Mesenchymal stem cell (in vitro differentiated cells and primary cell): ENCODE data around the gene IL1RAP.

Source experiments
- DNase-seq: peaks from one replicate; pipeline ENCODE4 v3.0.0-alpha.2; 2013
- H2AFZ ChIP-seq: one replicate; pipeline ENCODE4 v1.6.1; 2013; ENCODE audit warnings: low read depth, mild to moderate bottlenecking, control low read depth, inconsistent platforms, low read length, moderate library complexity
- H2AK5ac ChIP-seq: 2 replicates; pipeline ENCODE4 v1.6.1; 2013; ENCODE audit warnings: low read length, moderate library complexity, mild to moderate bottlenecking, inconsistent platforms; ENCODE audit not compliant: severe bottlenecking
- H2BK120ac ChIP-seq: one replicate; pipeline ENCODE4 v1.6.1; 2013; ENCODE audit warnings: low read depth, mild to moderate bottlenecking, inconsistent platforms, low read length, moderate library complexity
- H2BK12ac ChIP-seq, 2 experiments: one replicate each; pipeline ENCODE4 v1.6.1; 2013; ENCODE audit warnings: inconsistent platforms in 2 of 2, low read length in 2 of 2, mild to moderate bottlenecking in 2 of 2, moderate library complexity in 2 of 2, control low read depth in 1 of 2
- H2BK15ac ChIP-seq: one replicate; pipeline ENCODE4 v1.6.1; 2013; ENCODE audit warnings: mild to moderate bottlenecking, low read depth, inconsistent platforms; ENCODE audit not compliant: poor library complexity, severe bottlenecking
- H2BK5ac ChIP-seq: 2 replicates; pipeline ENCODE4 v1.6.1; 2013; ENCODE audit warnings: low read depth, mild to moderate bottlenecking, low read length, control low read depth, inconsistent platforms; ENCODE audit not compliant: poor library complexity, severe bottlenecking
- H3K14ac ChIP-seq, 2 experiments: one replicate each; pipeline ENCODE4 v1.6.1; 2013; ENCODE audit warnings: inconsistent platforms in 2 of 2, low read length in 2 of 2, control low read depth in 1 of 2, mild to moderate bottlenecking in 1 of 2, moderate library complexity in 1 of 2
- H3K18ac ChIP-seq, 2 experiments: one replicate each; pipeline ENCODE4 v1.6.1; 2013; ENCODE audit warnings: inconsistent platforms in 2 of 2, low read length in 2 of 2, control low read depth in 1 of 2, low read depth in 1 of 2, mild to moderate bottlenecking in 1 of 2
- H3K23ac ChIP-seq, 2 experiments: one replicate each; pipeline ENCODE4 v1.6.1; 2013; ENCODE audit warnings: inconsistent platforms in 2 of 2, low read length in 2 of 2, mild to moderate bottlenecking in 2 of 2, moderate library complexity in 2 of 2, control low read depth in 1 of 2
- H3K27ac ChIP-seq: 2 replicates; pipeline ENCODE4 v1.5.1; 2013; ENCODE audit warnings: mild to moderate bottlenecking, moderate library complexity, low read length, control low read depth, inconsistent platforms; ENCODE audit not compliant: poor library complexity, severe bottlenecking
- H3K27me3 ChIP-seq, 2 experiments: 2 replicates each; pipeline versions ENCODE4 v1.6.1 to v1.7.0; 2013; ENCODE audit warnings: low read length in 2 of 2, mild to moderate bottlenecking in 2 of 2, moderate library complexity in 2 of 2, control low read depth in 1 of 2, inconsistent platforms in 1 of 2; ENCODE audit not compliant: control insufficient read depth in 1 of 2, insufficient read depth in 1 of 2
- H3K36me3 ChIP-seq, 2 experiments: 2 replicates each; pipeline versions ENCODE4 v1.6.1 to v1.7.0; 2013; ENCODE audit warnings: low read length in 2 of 2, control low read depth in 1 of 2, inconsistent platforms in 1 of 2, low read depth in 1 of 2, mild to moderate bottlenecking in 1 of 2; ENCODE audit not compliant: insufficient read depth in 2 of 2, control insufficient read depth in 1 of 2
- H3K4ac ChIP-seq, 2 experiments: one replicate each; pipeline ENCODE4 v1.6.1; 2013; ENCODE audit warnings: inconsistent platforms in 2 of 2, low read length in 2 of 2, mild to moderate bottlenecking in 2 of 2, moderate library complexity in 2 of 2, control low read depth in 1 of 2, low read depth in 1 of 2
- H3K4me1 ChIP-seq: 2 replicates; pipeline ENCODE4 v1.6.1; 2013; ENCODE audit warnings: low read depth, low read length, control low read depth; ENCODE audit not compliant: control insufficient read depth, insufficient read depth
- H3K4me2 ChIP-seq: 2 replicates; pipeline ENCODE4 v1.6.1; 2013; ENCODE audit warnings: low read length, mild to moderate bottlenecking, inconsistent platforms; ENCODE audit not compliant: poor library complexity, severe bottlenecking
- H3K4me3 ChIP-seq, 2 experiments: 2 replicates each; pipeline versions ENCODE4 v1.5.1 to v1.7.0; 2013; ENCODE audit warnings: low read length in 2 of 2, mild to moderate bottlenecking in 2 of 2, control low read depth in 1 of 2, low read depth in 1 of 2; ENCODE audit not compliant: insufficient read depth in 1 of 2
- H3K79me1 ChIP-seq: replicated peaks from 2 replicates; pipeline ENCODE4 v1.6.1; 2013; ENCODE audit warnings: mild to moderate bottlenecking, control low read depth, low read length, inconsistent platforms; ENCODE audit not compliant: poor library complexity, severe bottlenecking
- H3K9ac ChIP-seq: 2 replicates; pipeline ENCODE4 v1.7.0; 2013; ENCODE audit warnings: mild to moderate bottlenecking, low read length, moderate library complexity
- H3K9me3 ChIP-seq: 2 replicates; pipeline ENCODE4 v1.7.0; 2013; ENCODE audit warnings: mild to moderate bottlenecking, low read length; ENCODE audit not compliant: control insufficient read depth
- H4K8ac ChIP-seq: one replicate; pipeline ENCODE4 v1.6.1; 2013; ENCODE audit warnings: inconsistent platforms, mild to moderate bottlenecking, low read length, moderate library complexity
- H4K91ac ChIP-seq: one replicate; pipeline ENCODE4 v1.6.1; 2013; ENCODE audit warnings: mild to moderate bottlenecking, low read length, inconsistent platforms
- WGBS: methylation state at CpG from one replicate; pipeline ENCODE4 v1.1.7; 2013; ENCODE audit warnings: mixed read lengths; 5-methylcytosine and 5-hydroxymethylcytosine counted together

The IL1RAP gene

GRCh38 chr3:190577225-190577624 is 63.3 kb downstream of the IL1RAP start:
- Histone ChIP-seq H2AK5ac (no peak overlapping the region), H3K14ac (no peak overlapping the region), H3K4me2 (no peak overlapping the region), H3K9ac (no peak overlapping the region), H3K9me3 (no peaks in the 10 kb centered on the region), H3K36me3 (no peaks in the 10 kb centered on the region), H2BK5ac (no peak overlapping the region), H4K91ac (no peak overlapping the region), H2BK120ac (no peak overlapping the region), H2AFZ (no peak overlapping the region), H3K23ac (no peak overlapping the region), H3K4me3 (no peak overlapping the region), H3K18ac (no peak overlapping the region), H3K4ac (no peak overlapping the region), H4K8ac (no peak overlapping the region), H3K4me1 (no peaks in the 10 kb centered on the region), H3K79me1 (peaks cover 1% of the 10 kb centered on the region), H3K27ac (no peak overlapping the region), H3K27me3 (no peaks in the 10 kb centered on the region), H2BK15ac (no peak overlapping the region), H2BK12ac (no peak overlapping the region)
- DNase-seq = no peak
- 96% methylated on average over 4 of the region's 4 CpGs for WGBS

- no peak overlapping the region for H2BK5ac ChIP-seq
- no peak overlapping the region for H3K23ac ChIP-seq
- no peaks in the 10 kb centered on the region for H3K4me1 ChIP-seq
- 67% methylated on average over 2 of the region's 3 CpGs for WGBS
- no peak overlapping the region for H2BK12ac ChIP-seq
- no peak overlapping the region for H2AK5ac ChIP-seq
- no peak overlapping the region for H3K14ac ChIP-seq
- H3K27me3 ChIP-seq = no peaks in the 10 kb centered on the region
- no peaks in the 10 kb centered on the region for H3K9me3 ChIP-seq
- H3K4me3 ChIP-seq = no peak overlapping the region
- H3K4me2 ChIP-seq = no peak overlapping the region
- no peak overlapping the region for H2BK120ac ChIP-seq
- DNase-seq = peak; percentile 12
- H3K4ac ChIP-seq = no peak overlapping the region
- no peak overlapping the region for H3K27ac ChIP-seq
- peaks cover 1% of the 10 kb centered on the region for H3K79me1 ChIP-seq
- no peak overlapping the region for H3K18ac ChIP-seq
- no peak overlapping the region for H4K91ac ChIP-seq
- H4K8ac ChIP-seq = no peak overlapping the region
- H3K36me3 ChIP-seq = no peaks in the 10 kb centered on the region
- H3K9ac ChIP-seq = no peak overlapping the region
- no peak overlapping the region for H2AFZ ChIP-seq
- H2BK15ac ChIP-seq = no peak overlapping the region
These were observed 65.7 kb downstream of the IL1RAP start for GRCh38 chr3:190579514-190580137.

GRCh38 chr3:190580417-190580816 is 66.5 kb downstream of the IL1RAP start:
- H3K18ac ChIP-seq = no peak overlapping the region
- H3K4me2 ChIP-seq = no peak overlapping the region
- no peak for DNase-seq
- peaks cover 1% of the 10 kb centered on the region for H3K79me1 ChIP-seq
- no peak overlapping the region for H3K9ac ChIP-seq
- no CpG with 5 or more reads among the region's 2 CpGs for WGBS
- no peak overlapping the region for H2BK12ac ChIP-seq
- H4K8ac ChIP-seq = no peak overlapping the region
- H3K14ac ChIP-seq = no peak overlapping the region
- no peak overlapping the region for H2BK5ac ChIP-seq
- no peak overlapping the region for H2BK120ac ChIP-seq
- no peak overlapping the region for H3K27ac ChIP-seq
- no peak overlapping the region for H3K4me3 ChIP-seq
- no peak overlapping the region for H3K4ac ChIP-seq
- no peak overlapping the region for H2AFZ ChIP-seq
- H2AK5ac ChIP-seq = no peak overlapping the region
- no peaks in the 10 kb centered on the region for H3K27me3 ChIP-seq
- no peak overlapping the region for H4K91ac ChIP-seq
- no peaks in the 10 kb centered on the region for H3K36me3 ChIP-seq
- no peak overlapping the region for H3K23ac ChIP-seq
- H3K9me3 ChIP-seq = no peaks in the 10 kb centered on the region
- H2BK15ac ChIP-seq = no peak overlapping the region
- peaks cover 3% of the 10 kb centered on the region for H3K4me1 ChIP-seq

GRCh38 chr3:190581041-190581541 is 67.2 kb downstream of the IL1RAP start:
- H2BK12ac ChIP-seq = no peak overlapping the region
- H3K4ac ChIP-seq = no peak overlapping the region
- no peak overlapping the region for H3K27ac ChIP-seq
- H3K4me2 ChIP-seq = no peak overlapping the region
- no peak overlapping the region for H2BK120ac ChIP-seq
- H2BK5ac ChIP-seq = no peak overlapping the region
- H4K91ac ChIP-seq = no peak overlapping the region
- no peaks in the 10 kb centered on the region for H3K9me3 ChIP-seq
- peaks cover 3% of the 10 kb centered on the region for H3K4me1 ChIP-seq
- no peak overlapping the region for H3K23ac ChIP-seq
- H3K36me3 ChIP-seq = no peaks in the 10 kb centered on the region
- 76% methylated on average over 4 of the region's 5 CpGs for WGBS
- no peak overlapping the region for H3K14ac ChIP-seq
- no peak overlapping the region for H2AK5ac ChIP-seq
- H2AFZ ChIP-seq = no peak overlapping the region
- peaks cover 1% of the 10 kb centered on the region for H3K79me1 ChIP-seq
- no peak overlapping the region for H4K8ac ChIP-seq
- no peak overlapping the region for H3K4me3 ChIP-seq
- H3K9ac ChIP-seq = peak overlapping the region; percentile 1
- H3K27me3 ChIP-seq = no peaks in the 10 kb centered on the region
- H3K18ac ChIP-seq = no peak overlapping the region
- no peak overlapping the region for H2BK15ac ChIP-seq
- peak; percentile 40 for DNase-seq
